Endothelial cell of umbilical vein (primary cell): ENCODE data around the gene ALDH1L2. TPM values are rescaled to one million over a fixed set of nuclear protein-coding genes. Genes with fewer than 3 reads are reported as not detected.

Experiments
- BruUV-seq: library from RNA; stranded (reverse); fragments of 400-500 nt; replicated peaks from 2 replicates; lab custom pipeline; 2021; lab: Mats Ljungman, UMichigan
- CTCF ChIA-PET: fragments of 300-600, 350-600 bp; sonication (Branson Sonifier 250); formaldehyde crosslinking; loops from one replicate; lab custom pipeline; 2021; ENCODE audit warnings: antibody characterized with exemption, inconsistent platforms; lab: Charles Lee
- POLR2A ChIA-PET: fragments of 300-600, 350-600 bp; sonication (Branson Sonifier 250); formaldehyde crosslinking; loops from one replicate; lab custom pipeline; 2021; ENCODE audit warnings: antibody characterized with exemption, inconsistent platforms; lab: Charles Lee
- DNase-seq: peaks from one replicate; pipeline ENCODE4 v3.0.0-alpha.2; 2011; ENCODE audit warnings: low read depth, low spot score
- FAIRE-seq: peaks from 2 replicates; lab custom pipeline; 2011; peaks lifted over from hg19 to GRCh38; lab: Jason Lieb, UNC
- H2AFZ ChIP-seq: 2 replicates; pipeline ENCODE4 v1.6.0; 2012; ENCODE audit warnings: low read depth, low read length, control low read depth, inconsistent platforms
- H3K27ac ChIP-seq: 2 replicates; pipeline ENCODE4 v1.5.1; 2011; ENCODE audit warnings: low read depth, mild to moderate bottlenecking, control low read depth, low read length, moderate library complexity; ENCODE audit not compliant: insufficient read depth
- H3K27me3 ChIP-seq, 2 experiments: 2 replicates each; pipeline versions ENCODE4 v1.6.0 to v1.6.1; 2011; ENCODE audit warnings: low read length in 2 of 2, mixed read lengths in 1 of 2; ENCODE audit not compliant: control insufficient read depth in 2 of 2, insufficient read depth in 2 of 2
- H3K36me3 ChIP-seq, 2 experiments: 2 replicates in 1 of 2; 3 replicates in 1 of 2; pipeline ENCODE4 v1.5.1; 2011; ENCODE audit warnings: low read length in 2 of 2, mild to moderate bottlenecking in 1 of 2, moderate library complexity in 1 of 2; ENCODE audit not compliant: control insufficient read depth in 2 of 2, insufficient read depth in 2 of 2; ENCODE audit errors: extremely low read depth in 1 of 2
- H3K4me1 ChIP-seq: 3 replicates; pipeline ENCODE4 v1.5.1; 2011; ENCODE audit warnings: mild to moderate bottlenecking, low read length; ENCODE audit not compliant: control insufficient read depth, insufficient read depth; ENCODE audit errors: extremely low read depth
- H3K4me2 ChIP-seq: 2 replicates; pipeline ENCODE4 v1.6.1; 2011; ENCODE audit warnings: low read length, control low read depth, mixed read lengths; ENCODE audit not compliant: insufficient read depth
- H3K4me3 ChIP-seq, 3 experiments: fragments of 200-600 bp in 1 of 3; sonication (generic), shearing (Covaris generic) in 1 of 3; replicated peaks in 1 of 3; 2 replicates each; pipeline ENCODE4 v1.5.1; 2011 to 2016; ENCODE audit warnings: control low read depth in 3 of 3, low read length in 3 of 3, mild to moderate bottlenecking in 2 of 3, inconsistent platforms in 1 of 3, low read depth in 1 of 3, moderate library complexity in 1 of 3; ENCODE audit not compliant: insufficient read depth in 1 of 3
- H3K79me2 ChIP-seq: 2 replicates; pipeline ENCODE4 v1.6.0; 2012; ENCODE audit warnings: low read length, inconsistent platforms; ENCODE audit not compliant: control insufficient read depth, insufficient read depth
- H3K9ac ChIP-seq: replicated peaks from 2 replicates; pipeline ENCODE3; 2011; ENCODE audit warnings: low read length, control low read depth; ENCODE audit not compliant: insufficient read depth; ENCODE audit errors: extremely low read depth
- H3K9me1 ChIP-seq: replicated peaks from 3 replicates; pipeline ENCODE4 v1.6.0; 2011; ENCODE audit warnings: mild to moderate bottlenecking, low read length; ENCODE audit not compliant: control insufficient read depth, insufficient read depth; ENCODE audit errors: extremely low read depth
- H3K9me3 ChIP-seq: replicated peaks from 2 replicates; pipeline ENCODE4 v1.5.1; 2012; ENCODE audit warnings: low read length, inconsistent platforms; ENCODE audit not compliant: control insufficient read depth, insufficient read depth
- H4K20me1 ChIP-seq: replicated peaks from 2 replicates; pipeline ENCODE3; 2011; ENCODE audit warnings: mild to moderate bottlenecking, low read length; ENCODE audit not compliant: control insufficient read depth, insufficient read depth; ENCODE audit errors: extremely low read depth
- EZH2 ChIP-seq: IDR thresholded peaks from 2 replicates; pipeline ENCODE4 v1.6.1; 2012; ENCODE audit warnings: borderline replicate concordance, low read depth, mild to moderate bottlenecking, moderate library complexity, low read length, inconsistent platforms; ENCODE audit not compliant: severe bottlenecking
- MAX ChIP-seq: IDR thresholded peaks from 2 replicates; pipeline ENCODE4 v1.6.1; 2011; ENCODE audit not compliant: insufficient read depth, insufficient read length
- dilution Hi-C: fragments of 300-500 bp; cut with MboI; formaldehyde crosslinking; loops from one replicate; pipeline ENCODE4 v1.15.0; 2019; ENCODE audit warnings: low sequenced_read_pairs; ENCODE audit not compliant: extremely low pct_ligation_motif_present
- intact Hi-C: fragments of 100-400 bp; cut with micrococcal nuclease; formaldehyde crosslinking; loops from one replicate; pipeline ENCODE4 v1.10.0; 2022
- polyA plus RNA-seq, 4 experiments: library from polyadenylated mRNA; depleted of rRNA in 3 of 4; stranded (reverse) in 3 of 4; unstranded in 1 of 4; fragments of >200 nt; gene quantifications; 2 replicates each; pipeline versions ENCODE4 v1.2.1 to v1.2.3, GENCODE V29; 2011 to 2012; ENCODE audit warnings: missing spikeins in 1 of 4
- total RNA-seq: library from RNA; stranded (reverse); gene quantifications from 2 replicates; pipeline ENCODE4 v1.2.3, GENCODE V29; 2021

ALDH1L2 gene
- total and polyA plus RNA-seq, 2 donors (not counting 3 experiments of a cell fraction or from before 2014, with no cell fraction given) = 1.4 to 2.5 TPM

- ChIA-PET CTCF (interaction anchor here (1.2 to 1.9 kb wide), 3 partner anchors 31 to 645 kb away, joined by 3 to 6 read pairs (median 4); no protein-coding TSS in a partner anchor), POLR2A (no interaction called here)
- H3K4me2 ChIP-seq = no peak overlapping the region
- H2AFZ ChIP-seq = no peak overlapping the region
- no TSS peak for BruUV-seq
- H3K9me3 ChIP-seq = no peaks in the 10 kb centered on the region
- H3K79me2 ChIP-seq = no peaks in the 10 kb centered on the region
- H3K9me1 ChIP-seq = no peaks in the 10 kb centered on the region
- DNase-seq (no peak), FAIRE-seq (no peak)
- no peak overlapping the region for H3K4me3 ChIP-seq
- no peaks in the 10 kb centered on the region for H3K27me3 ChIP-seq
- no peaks in the 10 kb centered on the region for H3K4me1 ChIP-seq
- no peaks in the 10 kb centered on the region for H4K20me1 ChIP-seq
- no peak overlapping the region for H3K9ac ChIP-seq
- H3K36me3 ChIP-seq = no peaks in the 10 kb centered on the region
- intact Hi-C loops (no loop called here), dilution Hi-C loops (no loop called here)
- TF ChIP-seq EZH2 (no peak), MAX (no peak)
- H3K27ac ChIP-seq = no peak overlapping the region
Measured at GRCh38 chr12:105026411-105026810, 57.8 kb downstream of the ALDH1L2 start.

DNA sequence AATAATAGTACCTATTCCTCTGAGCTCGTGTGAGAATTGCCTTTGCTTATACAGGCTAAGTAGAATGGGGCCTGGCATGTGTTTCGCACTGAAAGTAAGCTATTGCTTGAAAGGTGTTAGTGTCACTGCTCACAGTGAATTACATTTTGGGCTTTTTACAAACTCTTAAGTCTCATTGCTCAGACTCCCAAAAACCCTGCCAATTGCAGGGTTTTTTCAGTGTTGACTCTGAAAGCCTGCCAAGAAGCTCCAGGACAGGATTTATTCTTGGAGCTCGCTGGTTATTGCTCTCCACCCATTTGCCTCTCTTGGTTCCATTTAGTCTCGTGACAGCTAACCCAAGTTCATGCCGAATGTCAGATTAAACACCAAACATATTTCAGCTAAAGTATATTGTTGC lies 58.4 kb downstream of the ALDH1L2 start:
- Histone ChIP-seq H3K9me3 (no peaks in the 10 kb centered on the region), H3K79me2 (no peaks in the 10 kb centered on the region), H3K36me3 (no peaks in the 10 kb centered on the region), H3K9ac (no peak overlapping the region), H3K4me3 (no peak overlapping the region), H2AFZ (no peak overlapping the region), H3K4me2 (no peak overlapping the region), H3K27me3 (no peaks in the 10 kb centered on the region), H3K4me1 (no peaks in the 10 kb centered on the region), H4K20me1 (no peaks in the 10 kb centered on the region), H3K27ac (no peak overlapping the region), H3K9me1 (no peaks in the 10 kb centered on the region)
- CTCF ChIA-PET = interaction anchor here (1.1 to 1.9 kb wide), 5 partner anchors 25 to 644 kb away, joined by 3 to 6 read pairs (median 4); no protein-coding TSS in a partner anchor
- POLR2A ChIA-PET = no interaction called here
- DNase-seq (peak; percentile 18), FAIRE-seq (no peak)
- no peak for TF ChIP-seq EZH2
- intact Hi-C loops (no loop called here), dilution Hi-C loops (no loop called here)
- no TSS peak for BruUV-seq
